NCI-H2081 (cell line): Measurements from ENCODE around the gene ARAP1.

Source experiments
- DNase-seq, 2 experiments: peaks; one replicate each; lab custom pipeline; 2025; lab: John Stamatoyannopoulos, UW

ARAP1 gene

DNA sequence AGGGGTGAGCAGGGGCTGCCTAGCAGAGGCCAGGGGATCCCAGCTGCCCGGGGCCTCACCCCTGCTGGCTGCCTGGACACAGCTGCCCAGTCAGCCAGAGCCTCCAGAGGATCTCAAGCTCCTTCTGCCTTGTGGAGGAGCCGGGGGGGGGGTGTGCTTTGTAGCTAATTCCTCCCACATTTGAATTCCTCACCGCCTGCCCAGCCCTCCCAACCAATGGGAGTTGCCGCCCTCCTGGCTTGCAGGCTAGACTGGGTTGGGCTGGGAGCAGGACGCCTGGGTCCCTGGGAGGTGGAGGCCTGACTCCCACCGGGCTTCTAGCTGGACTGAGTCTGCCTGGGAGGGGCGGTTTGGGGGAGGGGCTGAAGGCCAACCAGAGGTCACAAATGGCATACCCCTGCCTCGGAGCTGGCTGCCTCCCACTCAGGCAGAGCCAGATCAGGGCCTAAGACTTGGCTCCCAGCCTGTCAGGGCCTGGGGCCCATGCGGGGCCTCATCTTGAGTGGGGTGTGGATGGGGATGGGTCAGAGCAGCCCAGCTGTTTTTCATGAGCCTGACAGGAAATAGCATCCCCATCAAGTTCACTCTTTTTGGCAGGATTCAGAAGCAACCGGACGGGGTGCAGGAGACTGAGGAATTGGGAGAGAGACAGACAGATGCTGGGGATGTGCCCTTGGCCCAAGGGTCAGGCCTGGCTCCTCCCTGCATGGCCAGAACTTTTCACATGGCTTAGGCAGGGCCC lies 48.8 kb downstream of the ARAP1 start:
- DNase-seq: no peak

DNA sequence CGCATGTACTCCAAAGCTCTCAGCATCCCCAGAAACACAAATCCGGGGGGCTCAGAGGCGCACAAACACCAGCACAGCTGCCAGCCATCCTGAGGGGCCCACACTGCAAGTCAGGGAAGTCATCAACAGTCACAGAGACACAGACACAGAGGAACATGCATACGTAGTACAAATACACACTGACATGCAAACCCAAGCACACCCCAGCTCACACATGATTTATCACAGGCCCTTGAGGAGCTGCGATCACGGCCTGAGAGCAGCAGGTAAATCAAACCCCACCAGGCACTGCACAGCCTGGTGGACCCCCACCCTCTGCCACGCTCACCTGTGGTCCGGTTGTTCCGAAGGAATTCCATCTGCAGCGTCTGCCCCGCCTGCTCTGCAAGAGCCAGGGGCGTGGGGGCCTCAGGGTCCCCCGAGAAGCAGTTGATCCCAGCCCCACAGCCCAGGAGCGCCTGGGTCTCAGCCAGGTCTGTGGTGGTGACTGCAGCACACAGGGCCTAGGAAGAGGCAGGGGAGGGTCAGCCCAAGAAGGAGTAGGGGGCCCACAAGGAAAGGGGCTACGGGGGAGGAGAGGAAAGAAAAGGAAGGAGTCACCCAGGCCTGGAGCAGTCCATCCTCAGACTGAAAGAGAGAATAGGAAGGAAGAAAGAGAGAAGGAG lies 49.5 kb downstream of the ARAP1 start:
- no peak for DNase-seq

GRCh38 chr11:72702096-72702495 lies 50.1 kb downstream of the ARAP1 start:
- no peak for DNase-seq

- DNase-seq: no peak
These were observed 50.7 kb downstream of the ARAP1 start for GRCh38 chr11:72701466-72701865.

- DNase-seq: no peak
These were observed 52.1 kb downstream of the ARAP1 start for GRCh38 chr11:72700146-72700545.

DNA sequence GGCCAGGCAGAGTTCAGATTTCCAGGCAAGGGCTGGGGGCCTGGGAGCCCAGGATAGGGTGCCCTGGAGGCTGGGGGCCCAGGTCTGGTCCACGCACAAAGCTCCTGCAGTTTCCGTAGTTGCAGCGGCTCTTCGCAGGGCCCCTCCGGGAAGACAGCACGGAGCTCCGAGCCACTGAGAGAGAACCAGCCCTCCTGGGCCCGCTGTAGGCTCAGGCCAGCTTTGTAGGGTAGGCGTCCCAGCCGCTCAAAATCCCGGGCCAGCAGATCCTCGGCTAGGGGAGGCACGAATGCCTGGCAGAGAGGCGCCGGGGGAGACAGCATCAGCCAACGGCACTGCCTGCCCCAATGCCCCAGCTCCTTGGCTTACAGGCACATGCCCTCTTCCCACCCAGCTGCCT lies 54.4 kb downstream of the ARAP1 start:
- no peak for DNase-seq

DNA sequence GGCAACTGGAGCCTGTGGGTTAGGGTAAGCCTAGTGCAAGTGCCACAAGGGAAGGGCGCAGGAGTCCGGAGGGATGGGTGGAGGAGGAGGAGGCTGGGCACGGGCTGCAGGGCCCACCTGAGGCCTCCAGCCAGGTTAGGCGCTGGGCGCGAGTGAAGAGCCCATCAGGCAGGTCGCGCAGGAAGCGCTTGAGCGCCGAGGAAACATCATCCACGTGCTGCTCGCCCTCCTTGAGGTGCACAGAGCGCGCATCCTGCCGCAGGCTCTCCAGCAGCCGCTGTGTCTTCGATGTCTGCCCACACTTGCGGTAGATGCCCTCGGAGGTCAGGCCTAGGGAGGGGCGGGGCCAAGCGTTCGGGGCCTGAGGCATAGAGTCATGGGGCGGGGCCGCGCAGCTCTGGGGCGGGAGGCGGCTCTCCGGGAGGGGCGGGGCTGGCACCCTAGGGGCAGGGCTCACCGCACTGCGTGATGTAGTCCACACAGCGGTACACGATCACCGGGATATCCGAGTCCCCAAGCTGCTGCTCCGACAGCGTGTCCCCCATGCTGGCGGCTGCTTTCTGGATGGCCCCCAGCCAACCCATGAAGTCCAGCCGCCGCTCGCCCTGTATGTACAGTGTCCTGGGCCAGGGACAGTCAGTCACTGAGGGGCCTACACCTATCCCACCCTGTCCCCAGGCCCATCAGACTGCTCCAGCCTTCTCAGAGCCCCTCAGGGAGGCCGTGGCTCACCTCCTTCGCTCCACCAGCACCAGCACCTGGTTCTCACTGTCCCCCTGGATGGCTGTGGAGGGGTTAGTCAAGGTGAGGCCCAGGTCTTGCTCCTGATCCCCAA lies 55.1 kb downstream of the ARAP1 start:
- no peak for DNase-seq

- no peak for DNase-seq
These were observed 56.9 kb downstream of the ARAP1 start for GRCh38 chr11:72695354-72695753.

DNA sequence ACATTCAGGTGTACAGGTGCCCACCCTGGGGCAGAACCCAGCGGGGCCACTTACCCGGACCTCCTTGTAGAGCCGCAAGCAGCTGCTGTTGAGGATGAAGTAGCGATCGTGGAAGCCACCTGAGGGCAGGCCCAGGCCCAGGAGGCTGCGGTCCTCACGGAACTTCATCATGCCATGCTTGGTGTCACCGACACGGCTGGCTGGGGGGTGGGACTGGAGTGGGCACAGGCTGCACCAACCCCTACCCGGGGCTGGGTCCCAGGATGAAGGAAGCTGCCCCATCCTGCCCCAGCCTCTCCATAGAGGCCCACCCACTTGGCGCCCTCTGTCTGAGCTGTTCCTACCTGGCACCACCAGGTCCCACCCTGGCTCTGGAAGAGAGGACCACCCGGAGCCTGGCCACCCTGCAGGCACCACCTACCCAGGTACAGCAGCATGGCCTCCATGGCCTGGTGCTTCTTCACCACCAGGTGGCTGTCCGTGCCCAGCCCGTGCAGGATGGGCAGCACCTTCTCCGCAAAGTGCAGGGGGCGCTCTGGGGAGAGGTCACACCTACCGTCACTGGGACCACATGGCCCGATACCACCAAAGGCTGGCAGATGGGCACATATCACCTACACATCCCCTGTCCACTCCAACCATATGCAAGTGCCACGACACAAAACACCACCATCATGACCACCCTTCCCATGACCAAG lies 58.8 kb downstream of the ARAP1 start:
- no peak for DNase-seq

- DNase-seq: no peak
These were observed 59.5 kb downstream of the ARAP1 start for GRCh38 chr11:72692498-72693237.

GRCh38 chr11:72690166-72690565 lies 62.0 kb downstream of the ARAP1 start:
- no peak for DNase-seq

- DNase-seq: no peak
These were observed 63.3 kb downstream of the ARAP1 start for GRCh38 chr11:72688929-72689328.

- DNase-seq: no peak
These were observed 63.7 kb downstream of the ARAP1 start for GRCh38 chr11:72688486-72688885.

DNA sequence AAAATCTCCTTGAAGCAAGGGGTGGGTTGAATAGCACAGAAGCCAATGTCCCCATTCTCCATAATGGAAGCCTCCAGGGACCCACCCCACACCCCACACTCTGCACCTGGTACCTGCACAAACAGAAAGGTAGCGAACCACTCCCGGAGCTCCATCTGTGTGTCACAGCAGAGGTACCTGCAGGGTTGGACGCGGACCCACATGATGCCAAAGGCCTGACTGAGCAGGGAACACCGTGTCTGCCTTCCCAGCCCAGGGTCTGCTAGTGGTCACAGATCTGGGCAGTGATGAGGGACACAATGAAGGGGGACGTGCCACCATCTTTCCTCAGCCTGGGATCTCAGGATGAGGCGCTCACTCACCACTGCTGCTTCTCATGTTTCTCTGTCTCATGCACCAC lies 64.9 kb downstream of the ARAP1 start:
- no peak for DNase-seq

DNA sequence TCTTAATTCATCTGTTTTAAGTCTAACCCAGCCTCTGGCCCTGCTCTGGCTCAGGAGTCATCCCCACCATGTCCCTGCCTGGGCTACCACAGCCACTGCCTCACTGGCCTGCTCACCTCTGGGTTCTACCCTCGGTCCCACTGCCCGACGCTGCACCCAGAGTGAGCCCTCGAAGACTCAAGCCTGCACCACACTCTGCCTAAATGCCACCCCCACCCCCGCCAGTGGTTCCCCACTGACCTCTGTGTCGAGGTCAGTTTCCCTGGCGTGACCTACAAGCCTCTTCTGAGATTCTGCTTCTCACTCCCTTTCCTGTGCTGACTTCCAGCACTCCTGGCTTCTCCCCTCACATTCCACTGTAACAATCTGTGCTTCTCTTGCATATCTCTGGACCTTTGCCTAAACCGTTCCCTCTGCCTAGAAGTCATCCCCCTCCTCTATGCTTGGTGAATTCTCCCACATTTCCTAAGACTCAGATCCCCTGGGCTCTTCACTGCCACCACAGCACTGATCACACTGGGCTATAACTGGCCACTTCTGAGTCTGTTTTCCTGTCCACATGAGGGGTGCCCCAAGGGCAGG lies 65.5 kb downstream of the ARAP1 start:
- no peak for DNase-seq

GRCh38 chr11:72685560-72686480 lies 66.4 kb downstream of the ARAP1 start:
- no peak for DNase-seq

GRCh38 chr11:72684236-72684912 lies 67.8 kb downstream of the ARAP1 start:
- DNase-seq: no peak

DNA sequence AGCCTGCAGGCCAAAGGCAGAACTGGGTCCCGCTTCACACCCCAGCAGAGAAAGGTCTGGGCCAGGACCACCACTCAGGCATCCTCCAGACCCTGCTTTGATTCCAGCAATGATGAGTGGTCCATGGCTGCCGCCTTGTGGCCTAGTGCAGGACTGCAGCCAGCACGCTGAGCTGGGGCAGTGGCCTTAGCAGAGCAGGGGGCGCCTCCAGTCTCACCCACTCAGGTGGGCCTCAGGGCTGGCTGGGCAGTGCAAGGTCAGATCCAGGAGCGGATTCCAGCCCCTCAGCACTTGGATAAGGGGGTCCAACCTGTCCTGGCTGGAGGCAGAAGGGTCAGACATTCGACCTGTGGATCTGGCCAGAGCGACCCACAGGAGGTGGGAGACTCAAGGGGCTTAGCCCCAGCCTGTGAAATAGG lies 68.4 kb downstream of the ARAP1 start:
- DNase-seq: peak; percentile 16 to 32

DNA sequence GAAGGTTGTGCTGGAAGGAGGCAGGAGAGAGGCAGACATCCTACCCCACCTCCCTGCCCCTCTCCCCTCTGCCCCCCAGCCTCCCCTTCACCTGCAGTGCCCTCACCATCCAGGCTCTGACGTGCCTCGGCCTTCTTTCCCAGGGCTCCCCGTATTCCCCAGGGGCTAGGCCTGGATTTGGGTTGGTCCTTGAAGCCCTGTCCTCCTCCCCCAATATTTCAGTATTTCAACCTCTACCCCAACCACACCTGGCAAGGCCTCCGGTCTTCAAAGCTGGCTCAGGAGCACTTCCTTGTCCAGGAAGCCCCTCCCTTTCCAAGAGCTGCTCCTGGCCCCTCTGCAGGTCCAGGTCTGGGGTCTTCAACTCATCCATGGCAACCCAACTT lies 69.4 kb downstream of the ARAP1 start:
- no peak for DNase-seq
